Testis (tissue), 3 donors: ENCODE results near the gene NR1I2. TPM values are rescaled to one million over a fixed set of nuclear protein-coding genes. Genes with fewer than 3 reads are reported as not detected.

Source experiments
- DNase-seq: peaks from one replicate; pipeline ENCODE4 v3.0.0-alpha.2; 2019
- H3K27ac ChIP-seq, 2 donors: fragments of 200-600 bp; sonication (generic); one replicate each; pipeline ENCODE4 v1.5.1; 2019
- H3K27me3 ChIP-seq: fragments of 200-600 bp; sonication (generic); one replicate; pipeline ENCODE4 v1.5.1; 2019
- H3K36me3 ChIP-seq: fragments of 200-600 bp; sonication (generic); one replicate; pipeline ENCODE4 v1.5.1; 2017; ENCODE audit warnings: low read depth; ENCODE audit errors: missing control alignments
- H3K4me1 ChIP-seq: fragments of 200-600 bp; sonication (generic); one replicate; pipeline ENCODE4 v1.5.1; 2019
- H3K4me3 ChIP-seq, 2 donors: fragments of 200-600 bp; sonication (generic); one replicate each; pipeline ENCODE4 v1.5.1; 2017 to 2019
- H3K9me3 ChIP-seq: fragments of 200-600 bp; sonication (generic); one replicate; pipeline ENCODE4 v1.5.1; 2017
- POLR2A ChIP-seq: fragments of 450-650 bp; IDR thresholded peaks from one replicate; pipeline ENCODE4 v1.6.1; 2017; ENCODE audit warnings: antibody characterized with exemption, mild to moderate bottlenecking, moderate library complexity
- WGBS, 2 donors: methylation state at CpG; one replicate each; pipeline ENCODE4 v1.1.5; 2018; 5-methylcytosine and 5-hydroxymethylcytosine counted together
- intact Hi-C: fragments of 100-400 bp; cut with DNase I; formaldehyde crosslinking; loops from one replicate; pipeline ENCODE4 v1.15.1; 2023; ENCODE audit warnings: low total_unique reads
- polyA plus RNA-seq: library from polyadenylated mRNA; stranded (reverse); fragments of 350-450 nt; fragmentation: Illumina TruSeq; extraction: RNeasy Lipid Tissue Mini Kit (QIAGEN cat#74804); gene quantifications from one replicate; pipeline ENCODE4 v1.2.3, GENCODE V29; 2014; ENCODE audit warnings: low read depth, low replicate concordance; ENCODE audit not compliant: insufficient read depth
- total RNA-seq, 2 donors: library from RNA; depleted of rRNA; stranded (reverse); fragments of >200 nt; gene quantifications; one replicate each; pipeline ENCODE4 v1.2.3, GENCODE V29; 2016
- TF ChIP-seq, protein P1 (sequence below), 3 experiments: fragments of 450-650 bp in 2 of 3; fragments of 200-600 bp in 1 of 3; sonication (generic) in 1 of 3; IDR thresholded peaks; one replicate each; pipeline ENCODE4 v1.5.1; 2016 to 2019; ENCODE audit warnings: antibody characterized with exemption in 3 of 3, mild to moderate bottlenecking in 2 of 3, moderate library complexity in 1 of 3

The NR1I2 gene
- total and polyA plus RNA-seq, 3 donors from 2014 or later: 0.47 to 0.74 (median 0.57) TPM

DNA sequence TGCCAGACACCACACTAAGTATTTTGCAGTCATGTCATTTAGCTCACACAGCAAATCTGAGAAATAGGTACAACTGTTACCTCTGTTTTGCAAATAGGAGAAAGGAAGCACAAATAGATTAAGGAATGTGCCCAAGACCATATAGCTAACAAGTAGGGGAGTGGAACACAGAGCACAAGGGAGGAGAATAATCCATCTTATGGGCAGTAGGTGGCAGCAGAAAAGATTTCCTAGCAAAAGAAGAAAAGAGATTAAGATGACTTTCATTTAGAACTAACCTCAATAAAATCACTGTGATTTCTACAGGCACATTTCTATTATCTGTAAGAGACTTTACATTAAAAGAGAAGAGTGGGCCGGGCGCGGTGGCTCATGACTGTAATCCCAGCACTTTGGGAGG, 49.1 kb downstream of the NR1I2 start:
- Histone ChIP-seq H3K4me3 (no peak overlapping the region), H3K27ac (no peak overlapping the region), H3K27me3 (no peaks in the 10 kb centered on the region), H3K36me3 (no peaks in the 10 kb centered on the region), H3K4me1 (no peaks in the 10 kb centered on the region), H3K9me3 (no peaks in the 10 kb centered on the region)
- DNase-seq: no peak
- TF ChIP-seq, protein P1, sequence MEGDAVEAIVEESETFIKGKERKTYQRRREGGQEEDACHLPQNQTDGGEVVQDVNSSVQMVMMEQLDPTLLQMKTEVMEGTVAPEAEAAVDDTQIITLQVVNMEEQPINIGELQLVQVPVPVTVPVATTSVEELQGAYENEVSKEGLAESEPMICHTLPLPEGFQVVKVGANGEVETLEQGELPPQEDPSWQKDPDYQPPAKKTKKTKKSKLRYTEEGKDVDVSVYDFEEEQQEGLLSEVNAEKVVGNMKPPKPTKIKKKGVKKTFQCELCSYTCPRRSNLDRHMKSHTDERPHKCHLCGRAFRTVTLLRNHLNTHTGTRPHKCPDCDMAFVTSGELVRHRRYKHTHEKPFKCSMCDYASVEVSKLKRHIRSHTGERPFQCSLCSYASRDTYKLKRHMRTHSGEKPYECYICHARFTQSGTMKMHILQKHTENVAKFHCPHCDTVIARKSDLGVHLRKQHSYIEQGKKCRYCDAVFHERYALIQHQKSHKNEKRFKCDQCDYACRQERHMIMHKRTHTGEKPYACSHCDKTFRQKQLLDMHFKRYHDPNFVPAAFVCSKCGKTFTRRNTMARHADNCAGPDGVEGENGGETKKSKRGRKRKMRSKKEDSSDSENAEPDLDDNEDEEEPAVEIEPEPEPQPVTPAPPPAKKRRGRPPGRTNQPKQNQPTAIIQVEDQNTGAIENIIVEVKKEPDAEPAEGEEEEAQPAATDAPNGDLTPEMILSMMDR (IDR thresholded peaks at IDR 0.05): no peak
- no peak for TF ChIP-seq POLR2A
- WGBS, 2 donors: 89 to 92% methylated on average over 3 of the region's 3 CpGs
- intact Hi-C loops: no loop called here

DNA sequence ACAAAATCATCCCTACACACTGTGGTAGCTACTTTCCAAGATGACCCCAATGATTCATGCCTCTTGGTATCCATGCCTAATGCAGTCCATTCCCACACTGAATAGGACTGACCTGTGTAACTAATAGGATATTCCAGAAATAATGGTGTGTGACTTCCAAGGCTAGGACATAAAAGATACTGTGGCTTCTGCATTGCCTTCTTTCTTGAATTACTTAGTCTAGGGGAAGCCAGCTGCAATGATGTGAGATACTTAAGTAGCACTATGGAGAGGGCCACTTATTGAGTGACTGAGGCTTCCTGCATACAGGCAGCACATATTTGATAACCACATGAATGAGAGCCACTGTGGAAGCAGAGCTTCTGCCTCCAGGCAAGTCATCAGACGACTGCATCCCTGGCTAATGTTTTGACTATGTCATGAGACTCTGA, 50.1 kb downstream of the NR1I2 start:
- no peak for DNase-seq
- WGBS, 2 donors: 69 to 86% methylated on average over 1 of the region's 1 CpG
- intact Hi-C loops: no loop called here
- H3K36me3 ChIP-seq: no peaks in the 10 kb centered on the region
- H3K4me1 ChIP-seq: no peaks in the 10 kb centered on the region
- no peaks in the 10 kb centered on the region for H3K9me3 ChIP-seq
- TF ChIP-seq, protein P1 (IDR thresholded peaks at IDR 0.05): no peak
- TF ChIP-seq POLR2A: no peak
- no peaks in the 10 kb centered on the region for H3K27me3 ChIP-seq
- H3K27ac ChIP-seq: no peak overlapping the region
- H3K4me3 ChIP-seq: no peak overlapping the region

DNA sequence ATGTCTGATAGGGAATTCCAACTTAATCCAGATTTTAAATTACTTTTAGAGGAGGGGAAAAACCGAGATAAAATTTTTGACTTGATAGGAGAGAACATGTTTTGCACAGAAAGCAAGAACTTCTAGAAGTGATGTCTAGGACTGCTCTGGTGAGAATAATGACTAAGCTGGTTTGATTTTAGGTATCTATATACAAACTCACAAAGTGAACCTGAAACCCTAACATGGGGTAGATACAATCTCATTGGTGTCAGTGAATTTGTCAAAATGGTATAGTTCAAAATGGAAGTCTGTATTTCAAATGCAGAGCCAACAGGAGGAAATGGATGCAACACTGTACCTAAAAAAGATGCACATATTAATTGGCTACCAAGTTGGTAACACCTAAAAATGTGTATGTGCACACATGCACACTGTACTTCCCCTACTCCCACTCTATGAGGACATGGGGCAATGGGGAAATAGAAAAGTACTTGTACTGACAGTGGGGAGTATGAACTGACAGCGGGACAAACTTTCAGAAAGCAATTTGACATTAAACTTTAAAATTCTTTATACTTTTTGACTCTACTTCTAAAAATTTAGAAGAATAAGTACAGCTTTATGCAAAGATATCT, 53.0 kb downstream of the NR1I2 start:
- WGBS, 2 donors: 89 to 92% methylated on average over 2 of the region's 2 CpGs
- no peak for TF ChIP-seq POLR2A
- TF ChIP-seq, protein P1 (IDR thresholded peaks at IDR 0.05): no peak

DNA sequence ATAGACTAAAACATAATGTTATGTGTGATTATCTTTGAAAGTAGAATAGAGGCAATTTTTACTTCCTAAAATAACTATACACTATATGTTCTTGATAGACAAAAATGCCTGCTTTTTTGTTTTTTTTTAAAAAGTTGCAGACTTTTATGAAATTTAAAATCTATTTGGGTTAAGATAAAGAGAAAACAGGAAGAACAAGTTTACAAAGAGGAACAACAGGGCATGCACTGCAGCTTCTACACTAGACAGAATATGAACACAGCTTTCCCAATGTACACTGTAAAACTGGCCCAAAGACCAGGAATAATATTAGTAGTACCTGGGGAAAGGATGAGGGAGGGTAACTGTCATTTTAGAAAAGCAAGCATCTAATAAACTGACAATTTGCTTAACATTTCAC, 53.7 kb downstream of the NR1I2 start:
- Histone ChIP-seq H3K4me1 (no peaks in the 10 kb centered on the region), H3K27me3 (no peaks in the 10 kb centered on the region), H3K36me3 (no peaks in the 10 kb centered on the region), H3K4me3 (no peak overlapping the region), H3K9me3 (no peaks in the 10 kb centered on the region), H3K27ac (no peak overlapping the region)
- intact Hi-C loops: no loop called here
- no peak for DNase-seq
- TF ChIP-seq POLR2A: no peak
- TF ChIP-seq, protein P1 (IDR thresholded peaks at IDR 0.05): no peak

More for the DNA sequence above, 53.0 kb downstream of the NR1I2 start:
- Histone ChIP-seq H3K4me1 (no peaks in the 10 kb centered on the region), H3K27me3 (no peaks in the 10 kb centered on the region), H3K9me3 (no peaks in the 10 kb centered on the region), H3K4me3 (no peak overlapping the region), H3K36me3 (no peaks in the 10 kb centered on the region), H3K27ac (no peak overlapping the region)
- intact Hi-C loops: no loop called here
- no peak for DNase-seq

DNA sequence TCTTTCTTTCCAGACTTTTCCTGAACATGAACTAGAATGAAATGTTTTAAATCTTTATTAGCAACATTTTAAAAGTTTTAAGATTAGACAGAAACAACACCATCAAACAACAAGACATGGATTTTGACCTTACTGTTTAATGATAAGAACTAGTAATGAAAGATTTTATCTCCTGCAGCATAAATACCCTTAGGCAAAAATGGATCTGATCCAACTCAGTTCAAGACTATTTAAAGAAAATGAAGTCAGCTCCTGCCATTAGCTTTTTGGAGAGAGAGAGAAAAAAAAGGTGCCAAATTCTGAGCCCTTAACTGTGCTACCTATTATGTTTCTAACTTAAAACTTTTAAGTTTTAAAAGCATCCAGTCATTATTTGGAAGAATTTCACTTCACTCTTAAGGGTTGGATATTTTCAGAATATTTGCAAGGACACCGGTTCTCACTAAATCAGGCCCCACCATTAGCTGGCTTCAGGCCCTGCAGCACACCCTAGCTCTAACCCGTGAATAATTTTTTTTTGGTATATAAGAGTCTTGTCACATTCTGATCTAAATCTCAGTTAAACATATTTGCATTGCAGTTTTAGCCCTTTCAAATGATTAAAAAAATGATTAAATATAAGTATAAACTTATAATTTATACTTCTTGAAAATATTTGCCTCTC, 60.0 kb downstream of the NR1I2 start:
- no peak for DNase-seq
- intact Hi-C loops: no loop called here
- TF ChIP-seq, protein P1 (IDR thresholded peaks at IDR 0.05): no peak
- TF ChIP-seq POLR2A: no peak
- H3K27me3 ChIP-seq: no peaks in the 10 kb centered on the region
- no peaks in the 10 kb centered on the region for H3K36me3 ChIP-seq
- no peak overlapping the region for H3K27ac ChIP-seq
- no peaks in the 10 kb centered on the region for H3K4me1 ChIP-seq
- H3K4me3 ChIP-seq: no peak overlapping the region
- 56 to 59% methylated on average over 2 of the region's 2 CpGs for WGBS, 2 donors
- H3K9me3 ChIP-seq: no peaks in the 10 kb centered on the region
